Measurements from ENCODE around the gene PIGX.

Gene PIGX

GRCh38 chr3:196757876-196758739, 45.9 kb downstream of the PIGX start:
- DNase-seq (ENCODE audit: low spot score): no peak

- no peak for DNase-seq (ENCODE audit: low spot score)
These were observed 51.0 kb downstream of the PIGX start for GRCh38 chr3:196763179-196763578.

- DNase-seq (ENCODE audit: low spot score): no peak
These were observed 53.3 kb downstream of the PIGX start for GRCh38 chr3:196765454-196765853.

GRCh38 chr3:196771067-196771466, 58.9 kb downstream of the PIGX start:
- no peak for DNase-seq (ENCODE audit: low spot score)

- DNase-seq (ENCODE audit: low spot score): no peak
These were observed 59.9 kb downstream of the PIGX start for GRCh38 chr3:196772102-196772501.

GRCh38 chr3:196772897-196773296, 60.7 kb downstream of the PIGX start:
- DNase-seq (ENCODE audit: low spot score): no peak

GRCh38 chr3:196774191-196774820, 62.1 kb downstream of the PIGX start:
- DNase-seq (ENCODE audit: low spot score): no peak

- no peak for DNase-seq (ENCODE audit: low spot score)
These were observed 62.8 kb downstream of the PIGX start for GRCh38 chr3:196774848-196775422.

GRCh38 chr3:196775938-196776337, 63.8 kb downstream of the PIGX start:
- DNase-seq (ENCODE audit: low spot score): no peak

- no peak for DNase-seq (ENCODE audit: low spot score)
These were observed 65.7 kb downstream of the PIGX start for GRCh38 chr3:196777836-196778235.

GRCh38 chr3:196778755-196779154, 66.6 kb downstream of the PIGX start:
- DNase-seq (ENCODE audit: low spot score): no peak

- DNase-seq (ENCODE audit: low spot score): no peak
These were observed 70.3 kb downstream of the PIGX start for GRCh38 chr3:196782511-196782910.

All from iPS-NIHi11 (cell line).